ENCODE measurements around the gene KRTAP16-1.

Gene KRTAP16-1

GRCh38 chr17:41335747-41336146, 26.6 kb upstream of the KRTAP16-1 start:
- Histone ChIP-seq H3K4me3 (no peak overlapping the region), H3K27ac (no peak overlapping the region)
- TF ChIP-seq CTCF (IDR thresholded peaks at IDR 0.05), result no peak
- DNase-seq (ENCODE audit: low spot score), result no peak

- no peak for DNase-seq (ENCODE audit: low spot score)
- Histone ChIP-seq H3K4me3 (no peak overlapping the region), H3K27ac (no peak overlapping the region)
- no peak for TF ChIP-seq CTCF (IDR thresholded peaks at IDR 0.05)
These were observed 25.5 kb upstream of the KRTAP16-1 start for GRCh38 chr17:41334385-41335305.

GRCh38 chr17:41333836-41334235, 24.7 kb upstream of the KRTAP16-1 start:
- TF ChIP-seq CTCF (IDR thresholded peaks at IDR 0.05), result no peak
- DNase-seq (ENCODE audit: low spot score), result no peak
- Histone ChIP-seq H3K27ac (no peak overlapping the region), H3K4me3 (no peak overlapping the region)

- no peak for DNase-seq (ENCODE audit: low spot score)
- no peak for TF ChIP-seq CTCF (IDR thresholded peaks at IDR 0.05)
- Histone ChIP-seq H3K27ac (no peak overlapping the region), H3K4me3 (no peak overlapping the region)
These were observed 24.0 kb upstream of the KRTAP16-1 start for GRCh38 chr17:41333098-41333497.

GRCh38 chr17:41332239-41332638, 23.1 kb upstream of the KRTAP16-1 start:
- no peak for TF ChIP-seq CTCF (IDR thresholded peaks at IDR 0.05)
- no peak overlapping the region for H3K27ac ChIP-seq
- no peak overlapping the region for H3K4me3 ChIP-seq
- DNase-seq (ENCODE audit: low spot score), result no peak

GRCh38 chr17:41331606-41332005, 22.5 kb upstream of the KRTAP16-1 start:
- no peak overlapping the region for H3K4me3 ChIP-seq
- no peak for TF ChIP-seq CTCF (IDR thresholded peaks at IDR 0.05)
- no peak for DNase-seq (ENCODE audit: low spot score)
- H3K27ac ChIP-seq, result no peak overlapping the region

Measured in coronary artery (tissue), 2 donors.